GM23338 (cell line): Measurements from ENCODE around the gene EHBP1L1.

Experiments
- CTCF ChIP-seq, 2 experiments: fragments of 200-600 bp in 1 of 2; sonication (generic) in 1 of 2; conservative IDR thresholded peaks; 2 replicates each; pipeline versions ENCODE4 v1.5.1 to v1.6.1; 2016 to 2017; ENCODE audit warnings: antibody characterized with exemption in 2 of 2, low read depth in 2 of 2, mild to moderate bottlenecking in 2 of 2, moderate library complexity in 1 of 2
- EZH2 ChIP-seq: fragments of 200-600 bp; sonication (generic); IDR thresholded peaks from one replicate; pipeline ENCODE4 v1.8.0; 2017; ENCODE audit warnings: antibody characterized with exemption, mild to moderate bottlenecking, low read depth; ENCODE audit not compliant: unreplicated experiment
- EZH2phosphoT487 ChIP-seq: fragments of 200-600 bp; sonication (generic); IDR thresholded peaks from one replicate; pipeline ENCODE4 v1.8.1; 2018; ENCODE audit warnings: antibody characterized with exemption; ENCODE audit not compliant: unreplicated experiment
- JUNB ChIP-seq: IDR thresholded peaks from one replicate; pipeline ENCODE4 v1.6.1; 2016; ENCODE audit warnings: antibody characterized with exemption; ENCODE audit not compliant: unreplicated experiment
- NANOG ChIP-seq: IDR thresholded peaks from 2 replicates; pipeline ENCODE4 v1.6.1; 2016; ENCODE audit warnings: antibody characterized with exemption, borderline replicate concordance

DNA sequence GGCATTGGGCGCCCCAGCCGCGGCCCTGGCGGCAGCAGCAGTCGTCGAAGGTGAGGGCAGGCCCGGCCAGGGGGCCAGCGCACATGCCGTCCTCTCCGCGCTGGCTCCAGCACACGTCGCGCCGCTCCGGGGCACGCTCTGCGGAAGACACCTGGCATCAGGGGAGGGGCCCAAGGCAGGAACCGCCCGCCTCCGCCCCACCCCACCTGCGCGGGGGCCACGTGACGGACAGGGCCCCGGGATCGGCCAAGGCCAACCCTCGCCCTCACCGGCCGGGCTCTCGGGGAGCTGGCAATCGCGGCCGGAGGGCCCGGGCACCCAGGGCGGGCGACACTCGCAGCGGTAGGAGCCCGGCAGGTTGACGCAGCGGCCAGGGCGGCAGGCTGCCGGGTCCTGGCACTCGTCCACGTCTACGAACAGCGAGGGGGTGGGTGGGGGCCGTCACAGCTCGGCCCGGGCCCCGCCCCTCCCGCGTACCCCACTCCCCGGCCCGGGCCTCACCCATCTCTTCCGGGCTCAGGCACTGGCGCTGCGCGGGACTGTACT, 36.0 kb upstream of the EHBP1L1 start:
- no peak for TF ChIP-seq CTCF (conservative IDR thresholded peaks at IDR 0.05; ENCODE audit: low read depth in 2 of 2)
- no peak for TF ChIP-seq EZH2
- TF ChIP-seq NANOG: no peak
- no peak for TF ChIP-seq EZH2phosphoT487
- no peak for TF ChIP-seq JUNB
